MCF 10A (cell line): ENCODE data around the gene PDZRN4. TPM values are rescaled to one million over a fixed set of nuclear protein-coding genes. Genes with fewer than 3 reads are reported as not detected.

ENCODE experiments used
- BruUV-seq: library from RNA; stranded (reverse); fragments of 400-500 nt; replicated peaks from 2 replicates; lab custom pipeline; 2021; lab: Mats Ljungman, UMichigan
- CTCF ChIA-PET: fragments of 300-600 bp; sonication (Branson Sonifier 250); formaldehyde crosslinking; extraction: SDS; loops from one replicate; lab custom pipeline; 2021; ENCODE audit warnings: antibody characterized with exemption, inconsistent platforms; lab: Yijun Ruan, JAX
- POLR2A ChIA-PET: fragments of 300-600, 350-650 bp; sonication (Branson Sonifier 250); formaldehyde crosslinking; extraction: SDS; loops from one replicate; lab custom pipeline; 2020; ENCODE audit warnings: antibody characterized with exemption, inconsistent platforms; lab: Yijun Ruan, JAX
- DNase-seq: peaks from one replicate; pipeline ENCODE4 v3.0.0-alpha.2; 2018; ENCODE audit not compliant: unreplicated experiment
- H3K27ac Mint-ChIP-seq: one replicate; pipeline ENCODE4 v1.8.0; 2022; ENCODE audit warnings: mild to moderate bottlenecking, low read depth, mixed read lengths; ENCODE audit not compliant: unreplicated experiment
- H3K27me3 Mint-ChIP-seq: one replicate; pipeline ENCODE4 v1.8.0; 2022; ENCODE audit warnings: mixed read lengths; ENCODE audit not compliant: insufficient read depth, unreplicated experiment
- H3K36me3 Mint-ChIP-seq: one replicate; pipeline ENCODE4 v1.8.0; 2022; ENCODE audit warnings: mild to moderate bottlenecking, moderate library complexity, mixed read lengths; ENCODE audit not compliant: insufficient read depth, unreplicated experiment
- H3K4me1 Mint-ChIP-seq: one replicate; pipeline ENCODE4 v1.8.0; 2022; ENCODE audit warnings: mixed read lengths; ENCODE audit not compliant: insufficient read depth, unreplicated experiment
- H3K4me3 Mint-ChIP-seq: one replicate; pipeline ENCODE4 v1.8.0; 2022; ENCODE audit warnings: mild to moderate bottlenecking, moderate library complexity, mixed read lengths; ENCODE audit not compliant: unreplicated experiment
- H3K9me3 Mint-ChIP-seq: one replicate; pipeline ENCODE4 v1.8.0; 2022; ENCODE audit warnings: mixed read lengths; ENCODE audit not compliant: unreplicated experiment
- intact Hi-C: fragments of 100-400 bp; cut with micrococcal nuclease; formaldehyde crosslinking; loops from 2 replicates; pipeline ENCODE4 v1.14.1; 2022
- total RNA-seq: library from RNA; stranded (reverse); gene quantifications from 2 replicates; pipeline ENCODE4 v1.2.3, GENCODE V29; 2022
- TF ChIP-seq, protein P1 (sequence below): fragments of 200-600 bp; IDR thresholded peaks from one replicate; pipeline ENCODE4 v1.8.0; 2022; ENCODE audit warnings: antibody characterized with exemption, mild to moderate bottlenecking; ENCODE audit not compliant: unreplicated experiment

The PDZRN4 gene
- total RNA-seq, 1 experiment from 2014 or later = not detected

DNA sequence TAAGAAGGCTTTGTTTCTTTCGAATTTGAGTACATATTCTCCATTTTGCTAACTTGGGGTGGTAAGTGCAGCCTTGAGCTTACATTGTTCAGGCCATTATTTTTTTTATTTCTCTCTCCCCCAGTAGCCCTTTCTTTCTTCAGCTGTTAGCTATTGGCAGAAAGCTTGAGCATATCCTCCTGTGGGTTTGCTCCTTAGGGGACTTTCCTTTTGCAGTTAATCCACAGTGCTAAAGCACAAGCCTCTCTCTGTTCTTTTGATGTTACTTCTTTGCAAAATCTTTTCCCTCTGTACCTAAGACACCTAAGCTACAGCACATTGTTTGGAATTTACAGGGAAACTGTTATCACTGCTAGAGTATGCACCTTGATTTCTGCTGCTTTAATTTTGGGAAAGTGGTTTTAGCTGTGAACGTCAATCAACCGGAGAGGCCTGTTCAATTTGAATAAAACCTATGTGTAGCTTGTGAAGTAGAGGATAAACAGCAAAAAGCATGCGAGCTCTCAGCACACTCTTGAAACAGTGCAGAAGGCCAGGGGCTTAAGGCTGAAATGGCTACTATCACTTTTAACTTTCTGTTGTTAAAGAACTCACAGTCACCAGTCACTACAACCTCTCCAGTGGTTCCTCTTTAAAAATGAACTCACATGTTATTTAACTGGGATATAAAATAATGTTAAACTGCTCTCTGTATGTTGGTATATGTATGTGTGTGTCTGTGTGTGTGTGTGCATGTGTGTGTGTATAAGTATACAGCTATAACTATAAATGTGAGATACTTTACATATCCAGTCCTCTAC, 139.2 kb downstream of the PDZRN4 start:
- no peaks in the 10 kb centered on the region for H3K4me1 Mint-ChIP-seq
- H3K27me3 Mint-ChIP-seq = peaks cover 8% of the 10 kb centered on the region
- H3K27ac Mint-ChIP-seq = no peak overlapping the region
- DNase-seq = no peak
- POLR2A ChIA-PET = no interaction called here
- TF ChIP-seq, protein P1, sequence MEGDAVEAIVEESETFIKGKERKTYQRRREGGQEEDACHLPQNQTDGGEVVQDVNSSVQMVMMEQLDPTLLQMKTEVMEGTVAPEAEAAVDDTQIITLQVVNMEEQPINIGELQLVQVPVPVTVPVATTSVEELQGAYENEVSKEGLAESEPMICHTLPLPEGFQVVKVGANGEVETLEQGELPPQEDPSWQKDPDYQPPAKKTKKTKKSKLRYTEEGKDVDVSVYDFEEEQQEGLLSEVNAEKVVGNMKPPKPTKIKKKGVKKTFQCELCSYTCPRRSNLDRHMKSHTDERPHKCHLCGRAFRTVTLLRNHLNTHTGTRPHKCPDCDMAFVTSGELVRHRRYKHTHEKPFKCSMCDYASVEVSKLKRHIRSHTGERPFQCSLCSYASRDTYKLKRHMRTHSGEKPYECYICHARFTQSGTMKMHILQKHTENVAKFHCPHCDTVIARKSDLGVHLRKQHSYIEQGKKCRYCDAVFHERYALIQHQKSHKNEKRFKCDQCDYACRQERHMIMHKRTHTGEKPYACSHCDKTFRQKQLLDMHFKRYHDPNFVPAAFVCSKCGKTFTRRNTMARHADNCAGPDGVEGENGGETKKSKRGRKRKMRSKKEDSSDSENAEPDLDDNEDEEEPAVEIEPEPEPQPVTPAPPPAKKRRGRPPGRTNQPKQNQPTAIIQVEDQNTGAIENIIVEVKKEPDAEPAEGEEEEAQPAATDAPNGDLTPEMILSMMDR = no peak
- peaks cover 6% of the 10 kb centered on the region for H3K9me3 Mint-ChIP-seq
- no peak overlapping the region for H3K4me3 Mint-ChIP-seq
- CTCF ChIA-PET = interaction anchor here (0.6 kb wide), 1 partner anchor 167 kb away, joined by 3 read pairs; no protein-coding TSS in a partner anchor
- no peaks in the 10 kb centered on the region for H3K36me3 Mint-ChIP-seq
- intact Hi-C loops = no loop called here
- BruUV-seq = no TSS peak

GRCh38 chr12:41333974-41334373, 145.9 kb downstream of the PDZRN4 start:
- H3K36me3 Mint-ChIP-seq = no peaks in the 10 kb centered on the region
- H3K4me3 Mint-ChIP-seq = no peak overlapping the region
- POLR2A ChIA-PET = no interaction called here

GRCh38 chr12:41334390-41334789, 146.3 kb downstream of the PDZRN4 start:
- H3K4me3 Mint-ChIP-seq = no peak overlapping the region
- no peaks in the 10 kb centered on the region for H3K4me1 Mint-ChIP-seq
- POLR2A ChIA-PET = no interaction called here
- intact Hi-C loops = no loop called here
- H3K27ac Mint-ChIP-seq = no peak overlapping the region
- H3K27me3 Mint-ChIP-seq = peaks cover 29% of the 10 kb centered on the region
- H3K36me3 Mint-ChIP-seq = no peaks in the 10 kb centered on the region
- CTCF ChIA-PET = interaction anchor here (0.7 kb wide), 1 partner anchor 12 kb away, joined by 4 read pairs; no protein-coding TSS in a partner anchor
- peaks cover 8% of the 10 kb centered on the region for H3K9me3 Mint-ChIP-seq
- DNase-seq = no peak
- TF ChIP-seq, protein P1 = no peak
- BruUV-seq = no TSS peak

More at GRCh38 chr12:41333974-41334373, 145.9 kb downstream of the PDZRN4 start:
- H3K9me3 Mint-ChIP-seq = peaks cover 8% of the 10 kb centered on the region
- no peak overlapping the region for H3K27ac Mint-ChIP-seq
- BruUV-seq = no TSS peak
- peaks cover 29% of the 10 kb centered on the region for H3K27me3 Mint-ChIP-seq
- CTCF ChIA-PET = interaction anchor here (0.7 kb wide), 1 partner anchor 11 kb away, joined by 4 read pairs; no protein-coding TSS in a partner anchor
- TF ChIP-seq, protein P1 = no peak
- DNase-seq = no peak
- H3K4me1 Mint-ChIP-seq = no peaks in the 10 kb centered on the region
- intact Hi-C loops = no loop called here

- POLR2A ChIA-PET = no interaction called here
- H3K9me3 Mint-ChIP-seq = peaks cover 15% of the 10 kb centered on the region
- TF ChIP-seq, protein P1 = no peak
- no peak overlapping the region for H3K4me3 Mint-ChIP-seq
- H3K27ac Mint-ChIP-seq = no peak overlapping the region
- no peaks in the 10 kb centered on the region for H3K4me1 Mint-ChIP-seq
- H3K27me3 Mint-ChIP-seq = peaks cover 29% of the 10 kb centered on the region
- H3K36me3 Mint-ChIP-seq = no peaks in the 10 kb centered on the region
- CTCF ChIA-PET = no interaction called here
- no TSS peak for BruUV-seq
- DNase-seq = no peak
- intact Hi-C loops = no loop called here
Observed at GRCh38 chr12:41336041-41336549, 148.0 kb downstream of the PDZRN4 start.
